ENCODE results near the gene MCM8. TPM values are rescaled to one million over a fixed set of nuclear protein-coding genes. Genes with fewer than 3 reads are reported as not detected.
A peak's percentile ranks its signal among the peaks of the same experiment; 100 is the strongest.

The MCM8 gene
- polyA plus RNA-seq, 1 donor from 2014 or later, result 5.1 TPM

DNA sequence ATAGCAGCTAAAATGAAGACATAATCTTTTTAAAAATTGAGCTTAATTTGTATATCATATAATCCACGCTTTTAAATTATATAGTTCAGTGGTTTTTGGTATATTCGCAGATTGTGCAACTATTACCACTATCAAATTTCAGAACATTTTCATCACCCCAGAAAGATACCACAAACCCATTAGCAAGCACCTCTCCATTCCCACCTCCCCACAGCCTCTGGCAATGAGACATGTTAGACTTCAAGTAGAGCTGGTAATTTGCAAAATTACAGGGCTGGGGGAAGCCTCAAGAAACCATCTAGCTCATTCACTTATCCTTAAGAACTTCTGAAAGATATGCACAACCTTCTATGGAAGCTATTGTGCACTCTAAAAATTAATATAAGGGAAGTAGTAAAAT lies 37.3 kb upstream of the MCM8 start:
- Histone ChIP-seq H3K9me2 (ENCODE audit: insufficient read depth, low read length) (no peaks in the 10 kb centered on the region), H3F3A (ENCODE audit: insufficient read depth, low read length, poor library complexity, severe bottlenecking) (peaks cover 9% of the 10 kb centered on the region), H3K36me3 (ENCODE audit: insufficient read depth, low read length) (peaks cover 5% of the 10 kb centered on the region), H3K27me3 (ENCODE audit: insufficient read depth, low read depth, low read length) (no peaks in the 10 kb centered on the region), H3K4me2 (ENCODE audit: low read length) (peak overlapping the region; percentile 86), H3K27ac (ENCODE audit: low read length) (no peak overlapping the region), H3K9ac (ENCODE audit: low read length) (no peak overlapping the region), H2AFZ (ENCODE audit: low read depth, low read length) (no peak overlapping the region), H3K4me3 (ENCODE audit: low read length) (peak overlapping the region; percentile 95), H3K79me2 (replicated peaks; ENCODE audit: insufficient read depth, low read length) (peaks cover 6% of the 10 kb centered on the region), H3K9me3 (ENCODE audit: low read length) (no peaks in the 10 kb centered on the region), H4K20me1 (ENCODE audit: insufficient read depth) (no peaks in the 10 kb centered on the region)
- TF ChIP-seq MXI1 (conservative IDR thresholded peaks at IDR 0.05; ENCODE audit: poor library complexity, severe bottlenecking), result no peak
- no peak for TF ChIP-seq RAD21 (conservative IDR thresholded peaks at IDR 0.05)
- TF ChIP-seq POLR2AphosphoS5 (IDR thresholded peaks at IDR 0.05), result no peak
- TF ChIP-seq TAF1 (IDR thresholded peaks at IDR 0.05; ENCODE audit: low read depth), result no peak
- TF ChIP-seq EP300 (conservative IDR thresholded peaks at IDR 0.05; ENCODE audit: poor library complexity, severe bottlenecking), result no peak
- no peak for TF ChIP-seq EZH2 (IDR thresholded peaks at IDR 0.05; ENCODE audit: borderline replicate concordance, insufficient read depth, low read length, poor library complexity, severe bottlenecking)
- TF ChIP-seq, protein P1, sequence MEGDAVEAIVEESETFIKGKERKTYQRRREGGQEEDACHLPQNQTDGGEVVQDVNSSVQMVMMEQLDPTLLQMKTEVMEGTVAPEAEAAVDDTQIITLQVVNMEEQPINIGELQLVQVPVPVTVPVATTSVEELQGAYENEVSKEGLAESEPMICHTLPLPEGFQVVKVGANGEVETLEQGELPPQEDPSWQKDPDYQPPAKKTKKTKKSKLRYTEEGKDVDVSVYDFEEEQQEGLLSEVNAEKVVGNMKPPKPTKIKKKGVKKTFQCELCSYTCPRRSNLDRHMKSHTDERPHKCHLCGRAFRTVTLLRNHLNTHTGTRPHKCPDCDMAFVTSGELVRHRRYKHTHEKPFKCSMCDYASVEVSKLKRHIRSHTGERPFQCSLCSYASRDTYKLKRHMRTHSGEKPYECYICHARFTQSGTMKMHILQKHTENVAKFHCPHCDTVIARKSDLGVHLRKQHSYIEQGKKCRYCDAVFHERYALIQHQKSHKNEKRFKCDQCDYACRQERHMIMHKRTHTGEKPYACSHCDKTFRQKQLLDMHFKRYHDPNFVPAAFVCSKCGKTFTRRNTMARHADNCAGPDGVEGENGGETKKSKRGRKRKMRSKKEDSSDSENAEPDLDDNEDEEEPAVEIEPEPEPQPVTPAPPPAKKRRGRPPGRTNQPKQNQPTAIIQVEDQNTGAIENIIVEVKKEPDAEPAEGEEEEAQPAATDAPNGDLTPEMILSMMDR (IDR thresholded peaks at IDR 0.05; ENCODE audit: poor library complexity, severe bottlenecking), result no peak
- TF ChIP-seq SMC3 (conservative IDR thresholded peaks at IDR 0.05; ENCODE audit: poor library complexity), result no peak
- TF ChIP-seq REST (IDR thresholded peaks at IDR 0.05; ENCODE audit: borderline replicate concordance), result no peak

DNA sequence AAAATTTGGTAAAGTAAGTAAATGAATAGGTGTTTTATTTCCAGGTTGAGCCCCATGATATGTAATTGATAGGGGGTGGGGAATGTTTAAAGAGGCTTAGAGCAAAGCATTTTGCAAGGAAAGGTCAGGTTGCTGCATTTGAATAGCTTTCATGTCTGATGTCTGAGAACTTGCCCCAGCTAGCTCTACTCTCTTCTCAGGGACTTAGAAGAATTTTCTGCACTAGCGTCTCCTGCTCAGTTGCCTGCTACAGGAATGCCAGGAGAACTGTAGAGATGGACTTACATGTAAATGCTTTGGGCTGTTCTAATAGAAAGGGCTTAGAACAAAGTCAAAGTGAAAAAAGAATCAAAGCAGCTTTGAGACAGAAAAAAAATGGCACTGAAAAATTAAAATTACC lies 35.6 kb upstream of the MCM8 start:
- peaks cover 5% of the 10 kb centered on the region for H3K36me3 ChIP-seq (ENCODE audit: insufficient read depth, low read length)
- peaks cover 6% of the 10 kb centered on the region for H3K79me2 ChIP-seq (replicated peaks; ENCODE audit: insufficient read depth, low read length)
- H3F3A ChIP-seq (ENCODE audit: insufficient read depth, low read length, poor library complexity, severe bottlenecking), result peaks cover 9% of the 10 kb centered on the region
- H3K27ac ChIP-seq (ENCODE audit: low read length), result no peak overlapping the region
- H3K9ac ChIP-seq (ENCODE audit: low read length), result no peak overlapping the region
- no peak overlapping the region for H2AFZ ChIP-seq (ENCODE audit: low read depth, low read length)
- TF ChIP-seq EZH2 (IDR thresholded peaks at IDR 0.05; ENCODE audit: borderline replicate concordance, insufficient read depth, low read length, poor library complexity, severe bottlenecking) (no peak), POLR2AphosphoS5 (IDR thresholded peaks at IDR 0.05) (no peak), RAD21 (conservative IDR thresholded peaks at IDR 0.05) (no peak), TAF1 (IDR thresholded peaks at IDR 0.05; ENCODE audit: low read depth) (no peak), MXI1 (conservative IDR thresholded peaks at IDR 0.05; ENCODE audit: poor library complexity, severe bottlenecking) (no peak), SMC3 (conservative IDR thresholded peaks at IDR 0.05; ENCODE audit: poor library complexity) (no peak), REST (IDR thresholded peaks at IDR 0.05; ENCODE audit: borderline replicate concordance) (no peak), EP300 (conservative IDR thresholded peaks at IDR 0.05; ENCODE audit: poor library complexity, severe bottlenecking) (no peak)
- TF ChIP-seq, protein P1 (IDR thresholded peaks at IDR 0.05; ENCODE audit: poor library complexity, severe bottlenecking), result no peak
- no peaks in the 10 kb centered on the region for H3K27me3 ChIP-seq (ENCODE audit: insufficient read depth, low read depth, low read length)
- H3K9me3 ChIP-seq (ENCODE audit: low read length), result no peaks in the 10 kb centered on the region
- H3K4me3 ChIP-seq (ENCODE audit: low read length), result no peak overlapping the region
- H4K20me1 ChIP-seq (ENCODE audit: insufficient read depth), result no peaks in the 10 kb centered on the region
- no peaks in the 10 kb centered on the region for H3K9me2 ChIP-seq (ENCODE audit: insufficient read depth, low read length)
- no peak overlapping the region for H3K4me2 ChIP-seq (ENCODE audit: low read length)
